Muscle of leg (tissue), 11 donors: ENCODE measurements around the gene MRPL36. TPM values are rescaled to one million over a fixed set of nuclear protein-coding genes. Genes with fewer than 3 reads are reported as not detected.

ENCODE experiments used
- DNase-seq: peaks from one replicate; pipeline ENCODE4 v3.0.0; 2013
- H3K27ac ChIP-seq: one replicate; pipeline ENCODE4 v1.5.1; 2013; ENCODE audit warnings: mild to moderate bottlenecking, low read length, control low read depth
- H3K27me3 ChIP-seq: one replicate; pipeline ENCODE4 v1.6.1; 2013; ENCODE audit warnings: low read length; ENCODE audit not compliant: control insufficient read depth, insufficient read depth
- H3K36me3 ChIP-seq: one replicate; pipeline ENCODE4 v1.6.1; 2013; ENCODE audit warnings: low read length; ENCODE audit not compliant: control insufficient read depth, insufficient read depth
- H3K4me1 ChIP-seq: one replicate; pipeline ENCODE4 v1.6.1; 2013; ENCODE audit warnings: low read length; ENCODE audit not compliant: control insufficient read depth, insufficient read depth
- H3K4me3 ChIP-seq: one replicate; pipeline ENCODE4 v1.5.1; 2013; ENCODE audit warnings: low read length, control low read depth
- H3K9me3 ChIP-seq: replicated peaks from 2 replicates; pipeline ENCODE4 v1.6.1; 2013; ENCODE audit warnings: low read depth, low read length; ENCODE audit not compliant: control insufficient read depth
- WGBS: methylation state at CpG from one replicate; pipeline ENCODE4 v1.1.5; 2013; ENCODE audit warnings: missing lambda C conversion rate; ENCODE audit not compliant: insufficient coverage; 5-methylcytosine and 5-hydroxymethylcytosine counted together
- polyA plus RNA-seq, 8 donors: library from polyadenylated mRNA; unstranded; fragments of 120-200 nt; gene quantifications; one replicate each; pipeline versions ENCODE4 v1.2.1 to v1.2.3, GENCODE V29; 2013; ENCODE audit warnings: inconsistent platforms in 1 of 8, low replicate concordance in 1 of 8; ENCODE audit not compliant: insufficient read length in 8 of 8, insufficient read depth in 1 of 8
- total RNA-seq: library from RNA; stranded (reverse); fragments of 120-200 nt; gene quantifications from one replicate; pipeline ENCODE4 v1.2.4, GENCODE V29; 2013

The MRPL36 gene
- total and polyA plus RNA-seq, 9 donors = 24.2 to 48.1 (median 34.3) TPM

DNA sequence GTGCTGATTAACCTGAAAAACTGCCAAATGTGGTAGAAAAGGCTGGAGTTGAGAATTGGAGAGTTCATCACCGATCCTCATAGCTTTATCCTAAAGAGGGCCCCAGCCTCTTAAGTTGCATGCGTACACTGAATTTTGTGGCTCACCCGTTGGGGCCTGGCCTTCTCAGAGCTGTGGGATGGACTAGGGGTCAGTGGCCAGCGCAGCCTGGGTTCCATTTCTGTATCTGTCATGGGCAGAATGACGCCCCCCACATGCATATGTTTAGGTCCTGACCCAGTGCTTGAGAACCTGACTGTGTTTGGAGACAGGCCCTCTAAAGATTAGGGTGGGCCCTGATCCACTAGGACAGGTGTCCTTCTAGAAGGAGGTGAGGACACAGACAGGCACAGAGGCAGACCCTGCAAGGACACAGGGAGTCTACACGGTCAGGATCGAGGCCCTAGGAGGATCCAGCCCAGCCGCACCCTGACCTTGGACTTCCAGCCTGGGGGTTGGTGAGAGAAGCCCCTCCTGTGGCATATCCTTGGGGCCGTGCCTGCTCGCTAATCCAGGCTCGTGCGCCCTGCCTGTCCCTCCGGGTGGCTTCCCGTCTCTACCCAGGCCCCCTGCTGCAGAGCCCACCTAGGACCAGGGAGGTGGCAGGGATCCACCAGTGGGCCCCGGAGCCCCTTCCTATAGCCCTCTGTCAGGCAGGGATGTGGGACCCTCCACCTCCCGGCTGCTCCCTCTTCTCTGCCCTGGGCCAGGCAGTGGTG is 33.8 kb upstream of the MRPL36 start:
- H3K4me1 ChIP-seq = peaks cover 24% of the 10 kb centered on the region
- H3K4me3 ChIP-seq = no peak overlapping the region
- no peak overlapping the region for H3K27ac ChIP-seq
- no peaks in the 10 kb centered on the region for H3K9me3 ChIP-seq
- 72% methylated on average over 15 of the region's 16 CpGs for WGBS
- H3K36me3 ChIP-seq = no peaks in the 10 kb centered on the region
- no peak for DNase-seq
- peaks cover 31% of the 10 kb centered on the region for H3K27me3 ChIP-seq

DNA sequence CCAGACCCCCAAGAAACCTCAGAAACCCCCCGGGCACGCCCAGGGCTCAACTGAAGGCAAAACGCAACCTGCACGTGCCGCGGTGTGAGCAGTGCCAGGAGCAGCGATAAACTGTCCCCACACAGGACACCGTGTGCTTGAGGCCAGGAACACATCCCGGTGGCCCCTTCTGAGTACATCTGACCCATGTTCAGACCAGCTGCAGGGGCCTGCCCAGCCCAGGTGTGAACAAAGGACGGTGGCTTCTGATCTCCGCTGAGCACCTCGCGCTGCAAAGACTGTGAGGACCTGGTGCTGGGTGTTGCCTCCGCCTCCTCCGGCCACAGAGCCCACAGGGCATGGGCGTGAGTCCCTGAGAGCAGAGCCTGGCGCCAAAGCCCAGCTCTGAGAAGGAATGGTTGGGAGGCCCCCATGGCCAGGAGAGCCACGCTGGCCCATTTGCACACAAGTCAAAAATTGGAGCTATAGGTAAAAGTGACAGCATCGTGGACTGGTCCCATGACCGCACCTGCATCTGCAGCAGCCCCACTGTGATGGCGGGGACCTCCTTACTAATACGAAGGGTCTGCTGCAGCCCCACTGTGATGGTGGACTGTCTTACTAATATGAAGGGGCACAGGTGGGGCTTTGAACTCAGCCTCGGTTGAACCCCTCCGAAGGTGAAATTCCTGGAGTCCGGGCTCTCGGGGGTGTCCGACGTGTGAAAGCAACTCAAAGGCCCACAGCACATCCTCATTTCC is 33.0 kb upstream of the MRPL36 start:
- no peaks in the 10 kb centered on the region for H3K9me3 ChIP-seq
- no peak for DNase-seq
- no peak overlapping the region for H3K4me3 ChIP-seq
- no peaks in the 10 kb centered on the region for H3K36me3 ChIP-seq
- peaks cover 24% of the 10 kb centered on the region for H3K4me1 ChIP-seq
- H3K27ac ChIP-seq = no peak overlapping the region
- peaks cover 34% of the 10 kb centered on the region for H3K27me3 ChIP-seq
- WGBS = 73% methylated on average over 22 of the region's 28 CpGs

DNA sequence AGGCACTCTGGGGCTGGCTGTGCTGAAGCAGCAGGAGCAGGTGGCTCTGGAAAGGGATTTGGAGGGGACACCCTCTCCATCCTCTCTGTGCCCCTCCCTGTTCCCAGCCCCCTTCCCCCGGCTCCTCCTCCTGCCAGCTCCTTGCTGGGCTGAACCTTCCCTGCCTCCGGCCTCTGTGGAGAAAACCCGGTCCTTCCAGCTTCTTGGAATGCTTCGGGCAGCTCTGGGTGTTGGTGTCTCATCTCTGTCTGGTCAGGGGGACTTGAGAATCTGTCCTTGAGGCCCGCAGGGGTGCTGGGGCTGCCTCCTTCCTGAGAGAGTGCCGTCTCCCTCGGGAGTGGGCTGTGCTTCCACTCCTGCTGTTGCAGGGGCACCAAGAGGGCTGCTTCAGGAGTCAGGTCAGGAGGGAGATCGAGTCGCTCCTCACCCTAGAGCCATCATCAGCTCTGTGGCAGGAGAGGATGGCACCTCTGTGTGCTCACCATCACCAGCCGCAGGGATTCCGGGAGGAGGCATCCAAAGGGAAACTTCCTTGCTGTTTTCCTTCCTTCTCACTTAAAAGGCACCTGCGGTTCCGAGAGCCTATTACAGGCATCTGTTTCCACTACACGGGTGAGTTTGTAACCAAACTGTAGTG is 32.2 kb upstream of the MRPL36 start:
- Histone ChIP-seq H3K27ac (no peak overlapping the region), H3K4me3 (no peak overlapping the region), H3K36me3 (no peaks in the 10 kb centered on the region), H3K9me3 (no peaks in the 10 kb centered on the region), H3K4me1 (peaks cover 19% of the 10 kb centered on the region), H3K27me3 (peaks cover 34% of the 10 kb centered on the region)
- no peak for DNase-seq
- 14% methylated on average over 7 of the region's 14 CpGs for WGBS

DNA sequence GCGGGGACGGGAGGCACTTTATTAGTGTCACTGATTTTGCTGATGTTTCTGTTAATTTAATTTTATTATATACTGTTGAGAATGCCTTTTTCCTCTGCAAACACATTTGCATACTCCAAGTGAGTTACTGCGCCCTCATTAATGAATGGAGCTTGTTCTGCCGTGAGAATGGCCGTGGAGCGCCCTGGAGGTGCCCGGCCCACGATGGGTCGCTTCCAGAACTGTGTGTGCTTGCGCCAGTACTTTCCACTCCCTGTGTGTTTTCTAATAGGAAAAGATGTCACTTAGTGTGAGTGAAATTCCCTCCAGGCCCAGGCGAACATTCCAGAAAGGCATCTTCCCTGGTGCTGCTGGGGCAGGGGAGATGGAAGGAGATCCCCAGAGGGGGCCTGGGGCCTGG is 31.6 kb upstream of the MRPL36 start:
- Histone ChIP-seq H3K27ac (no peak overlapping the region), H3K4me3 (no peak overlapping the region), H3K9me3 (no peaks in the 10 kb centered on the region), H3K36me3 (no peaks in the 10 kb centered on the region), H3K27me3 (peaks cover 31% of the 10 kb centered on the region), H3K4me1 (peaks cover 15% of the 10 kb centered on the region)
- 83% methylated on average over 9 of the region's 11 CpGs for WGBS
- DNase-seq = no peak

DNA sequence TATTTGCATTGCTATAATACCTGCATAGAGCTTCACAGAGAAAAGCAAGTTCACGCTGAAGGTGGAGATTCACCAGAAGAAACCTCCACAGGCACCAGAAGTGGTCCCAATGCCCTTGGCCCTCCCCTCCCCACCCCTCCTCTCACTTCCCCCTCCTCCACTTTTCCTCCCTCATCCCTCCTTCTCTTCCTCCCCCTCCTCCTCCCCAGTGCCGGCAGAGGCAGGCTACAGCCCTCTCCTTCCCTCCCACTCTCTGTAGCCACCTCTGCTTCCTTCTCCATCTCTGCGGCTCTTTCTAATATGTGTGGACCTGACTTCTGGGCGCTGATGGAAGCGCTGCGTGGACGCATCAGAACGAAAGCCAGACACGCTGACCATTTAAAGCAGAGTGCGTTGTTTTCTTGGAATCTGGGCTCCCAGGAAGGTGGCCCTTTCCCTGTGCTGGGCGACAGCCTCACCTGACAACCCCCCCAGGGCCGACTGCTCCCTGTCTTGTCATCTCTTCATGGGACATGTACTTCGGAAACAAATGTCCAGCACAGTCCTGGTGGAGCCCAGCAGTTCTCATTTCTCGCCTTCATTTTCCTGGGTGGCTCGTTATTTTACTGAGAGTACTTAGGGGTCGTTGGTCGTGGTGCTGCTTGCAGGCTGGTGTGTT is 31.1 kb upstream of the MRPL36 start:
- DNase-seq = no peak
- Histone ChIP-seq H3K4me1 (peaks cover 15% of the 10 kb centered on the region), H3K36me3 (peaks cover under 1% of the 10 kb centered on the region), H3K27me3 (peaks cover 30% of the 10 kb centered on the region), H3K27ac (no peak overlapping the region), H3K9me3 (no peaks in the 10 kb centered on the region), H3K4me3 (no peak overlapping the region)
- 73% methylated on average over 14 of the region's 17 CpGs for WGBS

DNA sequence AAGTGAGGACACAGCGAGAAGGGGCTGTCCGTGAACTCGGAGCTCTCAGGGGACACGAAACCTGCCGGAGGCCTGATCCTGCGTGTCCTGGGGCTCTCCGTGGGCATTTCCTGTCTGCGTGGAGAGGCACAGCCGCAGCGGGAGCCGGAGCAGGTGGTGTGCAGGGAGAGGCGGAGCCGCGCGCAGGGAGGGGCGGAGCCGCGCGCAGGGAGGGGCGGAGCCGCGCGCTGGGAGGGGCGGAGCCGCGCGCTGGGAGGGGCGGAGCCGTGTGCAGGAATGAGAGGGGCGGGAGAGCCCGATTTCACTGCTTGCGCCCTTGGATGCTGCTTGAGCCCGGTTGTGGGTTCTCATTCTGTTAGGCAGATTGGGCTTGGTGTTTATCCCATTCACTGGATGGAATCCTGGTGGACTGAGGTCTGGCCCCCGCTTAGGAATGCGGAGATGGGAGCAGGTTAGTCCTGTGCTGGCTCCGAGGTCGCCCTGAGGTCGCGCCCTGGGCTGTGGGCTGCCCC is 28.3 kb upstream of the MRPL36 start:
- Histone ChIP-seq H3K36me3 (peaks cover 23% of the 10 kb centered on the region), H3K27ac (no peak overlapping the region), H3K4me3 (no peak overlapping the region), H3K27me3 (peaks cover 16% of the 10 kb centered on the region), H3K9me3 (no peaks in the 10 kb centered on the region), H3K4me1 (peaks cover 3% of the 10 kb centered on the region)
- DNase-seq = no peak
- 27% methylated on average over 30 of the region's 39 CpGs for WGBS

DNA sequence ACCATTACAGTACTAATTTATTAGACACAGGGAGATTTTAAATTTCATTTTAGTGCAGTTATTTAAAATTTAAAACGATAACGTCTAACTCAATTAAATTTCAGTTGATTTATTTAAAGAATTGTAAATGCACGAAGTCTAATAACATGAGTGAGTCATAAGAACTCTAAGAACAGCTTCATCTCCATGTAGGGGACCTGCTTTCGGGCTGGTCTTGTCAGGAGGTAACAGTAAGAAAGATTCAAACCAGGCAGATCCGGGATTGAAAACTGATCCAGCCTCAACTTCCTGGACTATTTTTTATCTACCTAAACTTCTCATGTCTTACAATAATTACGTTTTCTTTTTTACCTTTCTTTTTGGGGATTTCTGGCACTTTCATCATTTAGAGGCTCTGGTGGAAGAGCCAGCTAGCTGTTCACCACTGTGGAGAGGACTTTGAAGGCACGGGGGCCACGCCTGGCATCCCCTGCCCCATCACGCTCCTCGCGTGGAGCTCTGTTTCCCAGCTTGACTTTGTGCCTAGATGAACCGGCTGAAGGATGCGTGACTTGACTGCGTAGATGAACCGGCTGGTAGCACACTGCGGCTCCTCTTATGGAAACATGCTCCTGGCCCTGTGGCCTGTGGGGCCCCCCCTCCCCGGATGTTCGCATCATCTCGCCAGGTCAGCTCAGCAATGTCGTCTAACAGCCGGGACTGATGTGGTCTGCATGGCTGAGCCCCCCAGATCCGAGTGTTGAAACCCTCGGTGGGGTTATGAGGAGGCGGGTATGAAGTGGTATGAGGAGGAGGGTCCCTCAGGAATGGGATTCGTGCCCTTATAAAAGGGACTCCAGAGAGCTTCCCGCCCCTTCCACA is 27.6 kb upstream of the MRPL36 start:
- Histone ChIP-seq H3K36me3 (peaks cover 24% of the 10 kb centered on the region), H3K27me3 (peaks cover 10% of the 10 kb centered on the region)

DNA sequence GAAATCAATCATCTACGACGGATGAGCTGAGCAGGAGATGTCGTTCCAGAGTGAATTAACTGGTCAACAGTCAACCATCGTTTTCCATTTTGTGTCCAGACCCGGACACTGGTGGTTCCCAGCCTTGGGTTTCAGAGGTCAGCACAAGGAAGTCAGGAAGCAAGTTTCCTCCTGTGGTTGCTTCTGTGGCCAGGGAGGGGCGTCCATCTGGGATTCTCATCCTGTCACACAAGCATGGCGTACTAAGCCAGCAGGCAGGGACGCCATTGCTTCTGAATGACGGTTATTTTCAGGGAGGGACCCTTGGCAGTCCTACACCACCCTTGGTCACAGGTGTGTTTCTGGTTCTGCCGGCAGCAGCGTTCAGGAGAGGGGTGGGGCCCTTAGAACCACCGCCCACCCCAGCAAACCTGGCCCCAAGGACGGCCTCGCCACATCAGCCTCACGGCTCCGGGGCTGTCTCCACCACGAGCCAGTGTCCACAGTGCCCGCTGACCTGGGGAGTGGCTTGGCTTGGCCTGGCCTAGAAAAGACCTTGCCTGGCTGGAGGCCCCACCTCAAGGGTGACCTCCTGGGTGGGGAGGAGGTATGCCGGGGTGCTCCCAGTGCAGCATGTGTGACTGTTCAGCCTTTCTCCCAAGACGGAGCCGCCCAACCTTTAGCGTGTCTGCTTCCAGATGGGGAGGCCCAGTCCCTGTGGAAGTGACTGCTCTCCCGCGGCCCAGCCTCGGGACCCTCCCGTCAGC is 26.8 kb upstream of the MRPL36 start:
- Histone ChIP-seq H3K27me3 (peaks cover 4% of the 10 kb centered on the region), H3K4me3 (no peak overlapping the region), H3K27ac (no peak overlapping the region), H3K4me1 (no peaks in the 10 kb centered on the region), H3K9me3 (no peaks in the 10 kb centered on the region), H3K36me3 (peaks cover 33% of the 10 kb centered on the region)
- DNase-seq = no peak
- 81% methylated on average over 18 of the region's 26 CpGs for WGBS

More for the DNA sequence above, 27.6 kb upstream of the MRPL36 start:
- Histone ChIP-seq H3K4me3 (no peak overlapping the region), H3K4me1 (peaks cover 3% of the 10 kb centered on the region), H3K9me3 (no peaks in the 10 kb centered on the region), H3K27ac (no peak overlapping the region)
- DNase-seq = no peak
- WGBS = 85% methylated on average over 18 of the region's 26 CpGs
